Epithelial cell of proximal tubule (primary cell): Measurements from ENCODE around the gene RPS6KC1. TPM values are rescaled to one million over a fixed set of nuclear protein-coding genes. Genes with fewer than 3 reads are reported as not detected.

Source experiments
- DNase-seq: peaks from one replicate; pipeline ENCODE4 v3.0.0-alpha.2; 2011; ENCODE audit warnings: low read depth
- H3K4me3 ChIP-seq: 2 replicates; pipeline ENCODE4 v1.5.1; 2011; ENCODE audit warnings: low read depth, mild to moderate bottlenecking, low read length
- total RNA-seq: library from RNA; depleted of rRNA; stranded (reverse); fragments of >200 nt; gene quantifications from 2 replicates; pipeline ENCODE4 v1.2.3, GENCODE V29; 2015
- TF ChIP-seq, protein P1 (sequence below): conservative IDR thresholded peaks from 2 replicates; pipeline ENCODE4 v1.5.1; 2012; ENCODE audit warnings: low read depth, mild to moderate bottlenecking, low read length

The RPS6KC1 gene, protein sequence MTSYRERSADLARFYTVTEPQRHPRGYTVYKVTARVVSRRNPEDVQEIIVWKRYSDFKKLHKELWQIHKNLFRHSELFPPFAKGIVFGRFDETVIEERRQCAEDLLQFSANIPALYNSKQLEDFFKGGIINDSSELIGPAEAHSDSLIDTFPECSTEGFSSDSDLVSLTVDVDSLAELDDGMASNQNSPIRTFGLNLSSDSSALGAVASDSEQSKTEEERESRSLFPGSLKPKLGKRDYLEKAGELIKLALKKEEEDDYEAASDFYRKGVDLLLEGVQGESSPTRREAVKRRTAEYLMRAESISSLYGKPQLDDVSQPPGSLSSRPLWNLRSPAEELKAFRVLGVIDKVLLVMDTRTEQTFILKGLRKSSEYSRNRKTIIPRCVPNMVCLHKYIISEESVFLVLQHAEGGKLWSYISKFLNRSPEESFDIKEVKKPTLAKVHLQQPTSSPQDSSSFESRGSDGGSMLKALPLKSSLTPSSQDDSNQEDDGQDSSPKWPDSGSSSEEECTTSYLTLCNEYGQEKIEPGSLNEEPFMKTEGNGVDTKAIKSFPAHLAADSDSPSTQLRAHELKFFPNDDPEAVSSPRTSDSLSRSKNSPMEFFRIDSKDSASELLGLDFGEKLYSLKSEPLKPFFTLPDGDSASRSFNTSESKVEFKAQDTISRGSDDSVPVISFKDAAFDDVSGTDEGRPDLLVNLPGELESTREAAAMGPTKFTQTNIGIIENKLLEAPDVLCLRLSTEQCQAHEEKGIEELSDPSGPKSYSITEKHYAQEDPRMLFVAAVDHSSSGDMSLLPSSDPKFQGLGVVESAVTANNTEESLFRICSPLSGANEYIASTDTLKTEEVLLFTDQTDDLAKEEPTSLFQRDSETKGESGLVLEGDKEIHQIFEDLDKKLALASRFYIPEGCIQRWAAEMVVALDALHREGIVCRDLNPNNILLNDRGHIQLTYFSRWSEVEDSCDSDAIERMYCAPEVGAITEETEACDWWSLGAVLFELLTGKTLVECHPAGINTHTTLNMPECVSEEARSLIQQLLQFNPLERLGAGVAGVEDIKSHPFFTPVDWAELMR
- 8.3 and 8.5 TPM in 2 replicates for total RNA-seq

DNA sequence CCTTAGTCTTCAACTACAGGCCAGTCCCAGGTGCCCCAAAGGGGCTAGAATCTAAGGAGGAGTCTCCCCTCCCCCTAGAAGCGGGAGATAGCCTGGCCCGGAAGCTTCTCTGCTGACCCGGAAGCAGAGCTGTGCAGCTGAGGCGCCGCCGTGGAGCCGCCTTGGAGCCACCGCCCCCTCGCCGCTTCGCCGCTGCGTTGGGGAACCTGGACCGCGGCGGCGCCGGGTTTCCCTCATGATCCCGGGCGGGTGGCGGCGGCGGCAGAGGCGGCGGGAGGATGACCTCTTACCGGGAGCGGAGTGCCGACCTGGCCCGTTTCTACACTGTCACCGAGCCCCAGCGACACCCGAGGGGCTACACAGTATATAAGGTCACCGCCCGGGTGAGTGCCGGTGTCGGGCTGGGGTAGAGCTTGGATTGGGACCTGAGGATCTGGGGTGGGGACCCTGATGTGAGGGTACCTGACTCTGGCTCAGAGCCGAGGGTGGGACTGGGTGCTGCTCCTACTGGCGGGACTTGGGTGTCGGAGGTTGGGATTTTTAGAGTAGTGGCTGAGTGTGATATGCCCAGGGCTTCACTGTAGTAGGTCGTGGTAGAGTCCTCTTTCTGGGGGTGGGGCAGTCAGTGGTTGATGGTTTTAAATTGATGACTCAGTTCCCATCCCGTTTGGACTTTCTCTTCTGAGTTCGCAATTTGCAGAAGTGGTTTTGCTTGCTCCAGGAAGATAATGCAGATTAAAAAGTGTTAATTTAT is at the start of gene RPS6KC1:
RPS6KC1 (plus strand) TSS at position 115 of the 754 bp plus-strand sequence; CDS start at position 279, 164 bp downstream.
- TF ChIP-seq, protein P1, sequence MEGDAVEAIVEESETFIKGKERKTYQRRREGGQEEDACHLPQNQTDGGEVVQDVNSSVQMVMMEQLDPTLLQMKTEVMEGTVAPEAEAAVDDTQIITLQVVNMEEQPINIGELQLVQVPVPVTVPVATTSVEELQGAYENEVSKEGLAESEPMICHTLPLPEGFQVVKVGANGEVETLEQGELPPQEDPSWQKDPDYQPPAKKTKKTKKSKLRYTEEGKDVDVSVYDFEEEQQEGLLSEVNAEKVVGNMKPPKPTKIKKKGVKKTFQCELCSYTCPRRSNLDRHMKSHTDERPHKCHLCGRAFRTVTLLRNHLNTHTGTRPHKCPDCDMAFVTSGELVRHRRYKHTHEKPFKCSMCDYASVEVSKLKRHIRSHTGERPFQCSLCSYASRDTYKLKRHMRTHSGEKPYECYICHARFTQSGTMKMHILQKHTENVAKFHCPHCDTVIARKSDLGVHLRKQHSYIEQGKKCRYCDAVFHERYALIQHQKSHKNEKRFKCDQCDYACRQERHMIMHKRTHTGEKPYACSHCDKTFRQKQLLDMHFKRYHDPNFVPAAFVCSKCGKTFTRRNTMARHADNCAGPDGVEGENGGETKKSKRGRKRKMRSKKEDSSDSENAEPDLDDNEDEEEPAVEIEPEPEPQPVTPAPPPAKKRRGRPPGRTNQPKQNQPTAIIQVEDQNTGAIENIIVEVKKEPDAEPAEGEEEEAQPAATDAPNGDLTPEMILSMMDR, result peak; percentile 22
- no peak for DNase-seq
- H3K4me3 ChIP-seq, result peak within 1 kb of the TSS; percentile 77

DNA sequence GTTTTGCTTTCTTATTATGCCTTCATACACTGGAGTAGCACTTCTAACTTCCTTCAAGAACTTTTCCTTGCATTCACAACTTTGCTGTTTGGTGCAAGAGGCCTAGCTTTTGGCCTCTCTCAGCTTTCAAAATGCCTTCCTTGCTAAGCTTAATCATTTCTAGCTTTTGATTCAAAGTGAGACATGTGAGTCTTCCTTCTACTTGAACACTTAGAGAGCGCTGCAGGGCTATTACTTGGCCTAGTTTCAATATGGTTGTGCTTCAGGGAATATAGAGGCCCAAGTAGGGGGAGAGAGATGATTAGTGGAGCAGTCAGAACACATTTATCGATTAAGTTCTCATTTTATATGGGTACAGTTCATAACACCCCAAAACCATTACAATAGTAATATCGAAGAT is 47.8 kb upstream of the RPS6KC1 start:
- H3K4me3 ChIP-seq, result no peak overlapping the region
- no peak for DNase-seq
- TF ChIP-seq, protein P1, result no peak

DNA sequence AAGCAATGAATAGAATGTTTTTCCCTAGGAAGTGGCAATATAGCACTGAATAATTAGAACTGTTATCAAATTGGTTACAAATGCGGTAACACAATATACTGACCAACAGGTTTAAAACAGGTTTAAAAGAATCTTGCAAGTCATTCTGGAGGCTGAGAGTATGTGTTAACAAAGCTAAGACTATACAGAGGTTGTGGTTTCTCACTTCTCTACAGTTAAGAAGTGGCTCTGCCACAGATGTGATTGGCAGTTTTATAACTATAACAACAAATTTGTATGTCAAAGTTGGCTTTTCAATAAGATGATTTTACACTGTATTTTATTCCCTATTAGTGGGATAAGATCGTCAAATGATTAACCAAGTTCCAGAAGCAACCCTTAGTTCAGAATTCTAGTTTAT is 42.5 kb upstream of the RPS6KC1 start:
- no peak for DNase-seq
- no peak overlapping the region for H3K4me3 ChIP-seq
- TF ChIP-seq, protein P1, result no peak

DNA sequence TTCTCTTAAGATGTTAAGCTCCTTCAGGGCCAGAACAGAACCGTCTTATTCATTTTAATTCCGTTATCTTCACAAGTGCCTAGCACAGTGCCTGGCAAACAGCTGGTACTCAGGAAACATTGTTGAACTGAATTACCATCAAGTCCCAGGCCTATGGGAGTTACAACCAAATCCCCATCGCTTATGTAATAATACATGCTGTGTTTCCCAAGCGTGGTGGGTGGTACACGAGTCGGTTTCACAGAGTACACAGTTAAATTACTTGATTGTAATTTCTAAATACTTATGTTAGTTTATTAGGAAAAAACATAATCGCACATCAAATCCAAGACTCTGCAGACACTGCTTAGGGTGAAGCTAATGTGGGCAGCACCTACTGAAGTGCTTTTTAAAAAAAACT is 36.4 kb upstream of the RPS6KC1 start:
- peak overlapping the region; percentile 89 for H3K4me3 ChIP-seq
- DNase-seq, result peak; percentile 12
- TF ChIP-seq, protein P1, result no peak

DNA sequence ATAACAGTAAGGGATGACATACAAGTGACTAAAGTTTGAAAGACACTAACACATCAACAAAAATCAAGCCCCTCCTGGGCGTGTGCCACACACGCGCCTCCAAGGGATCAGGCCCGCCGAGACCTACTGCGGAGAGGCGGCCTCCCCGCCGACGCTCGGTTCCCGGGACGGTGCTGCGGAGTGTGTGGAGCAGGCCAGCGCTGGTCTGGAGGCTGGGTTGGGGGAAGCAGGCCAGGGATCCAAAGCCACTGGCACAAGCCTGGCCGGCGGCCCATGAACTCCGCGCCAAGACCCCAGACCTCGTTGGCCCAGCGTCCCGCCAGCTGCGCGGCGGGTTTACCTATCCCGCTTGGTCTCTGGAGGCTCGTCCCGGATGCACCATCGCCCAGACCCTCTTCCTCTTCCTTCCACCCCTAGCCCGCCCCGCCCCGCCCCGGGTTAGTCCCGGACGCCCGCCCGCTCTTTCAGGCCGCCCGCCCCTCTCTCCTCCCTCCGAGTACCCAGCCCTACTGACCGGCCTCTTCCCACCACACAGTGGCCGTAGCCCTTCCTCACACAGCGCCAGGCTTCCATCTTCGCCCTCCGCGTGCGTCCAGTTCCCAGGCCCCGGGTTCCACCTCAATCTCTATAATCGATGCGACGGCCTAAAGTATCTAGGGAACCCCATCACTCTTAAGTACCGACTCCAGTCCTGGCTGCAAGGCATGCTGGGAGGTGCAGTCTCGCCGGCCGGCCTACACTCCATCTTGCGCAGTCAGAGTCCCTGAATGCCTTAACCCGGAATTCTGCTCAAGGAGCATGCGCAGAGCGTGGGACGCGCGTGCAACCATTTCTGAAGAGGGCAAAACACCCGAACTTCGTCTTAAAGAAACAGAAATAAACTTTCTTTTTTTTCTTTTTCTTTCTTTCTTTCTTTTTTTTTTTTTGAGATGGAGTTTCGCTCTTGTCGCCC is 35.7 kb upstream of the RPS6KC1 start, which contains the start of gene ANGEL2:
ANGEL2 (minus strand) TSS at position 769 of the 952 bp plus-strand sequence; CDS start at position 573, 196 bp downstream.
- peak; percentile 80 for DNase-seq
- TF ChIP-seq, protein P1, result no peak
- peak within 1 kb of the TSS; percentile 89 for H3K4me3 ChIP-seq
